Measurements from ENCODE around the gene GPC1.

GPC1 gene

GRCh38 chr2:240478346-240479110 lies 43.1 kb downstream of the GPC1 start:
- H3K4me3 ChIP-seq (ENCODE audit: low read length), result no peak overlapping the region
- TF ChIP-seq, protein P1, sequence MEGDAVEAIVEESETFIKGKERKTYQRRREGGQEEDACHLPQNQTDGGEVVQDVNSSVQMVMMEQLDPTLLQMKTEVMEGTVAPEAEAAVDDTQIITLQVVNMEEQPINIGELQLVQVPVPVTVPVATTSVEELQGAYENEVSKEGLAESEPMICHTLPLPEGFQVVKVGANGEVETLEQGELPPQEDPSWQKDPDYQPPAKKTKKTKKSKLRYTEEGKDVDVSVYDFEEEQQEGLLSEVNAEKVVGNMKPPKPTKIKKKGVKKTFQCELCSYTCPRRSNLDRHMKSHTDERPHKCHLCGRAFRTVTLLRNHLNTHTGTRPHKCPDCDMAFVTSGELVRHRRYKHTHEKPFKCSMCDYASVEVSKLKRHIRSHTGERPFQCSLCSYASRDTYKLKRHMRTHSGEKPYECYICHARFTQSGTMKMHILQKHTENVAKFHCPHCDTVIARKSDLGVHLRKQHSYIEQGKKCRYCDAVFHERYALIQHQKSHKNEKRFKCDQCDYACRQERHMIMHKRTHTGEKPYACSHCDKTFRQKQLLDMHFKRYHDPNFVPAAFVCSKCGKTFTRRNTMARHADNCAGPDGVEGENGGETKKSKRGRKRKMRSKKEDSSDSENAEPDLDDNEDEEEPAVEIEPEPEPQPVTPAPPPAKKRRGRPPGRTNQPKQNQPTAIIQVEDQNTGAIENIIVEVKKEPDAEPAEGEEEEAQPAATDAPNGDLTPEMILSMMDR (conservative IDR thresholded peaks at IDR 0.05; ENCODE audit: low read depth, low read length), result no peak
- no peak for DNase-seq (ENCODE audit: low read depth)

- no peak overlapping the region for H3K4me3 ChIP-seq (ENCODE audit: low read length)
- TF ChIP-seq, protein P1 (conservative IDR thresholded peaks at IDR 0.05; ENCODE audit: low read depth, low read length), result no peak
- DNase-seq (ENCODE audit: low read depth), result no peak
These were observed 43.6 kb downstream of the GPC1 start for GRCh38 chr2:240479111-240479501.

DNA sequence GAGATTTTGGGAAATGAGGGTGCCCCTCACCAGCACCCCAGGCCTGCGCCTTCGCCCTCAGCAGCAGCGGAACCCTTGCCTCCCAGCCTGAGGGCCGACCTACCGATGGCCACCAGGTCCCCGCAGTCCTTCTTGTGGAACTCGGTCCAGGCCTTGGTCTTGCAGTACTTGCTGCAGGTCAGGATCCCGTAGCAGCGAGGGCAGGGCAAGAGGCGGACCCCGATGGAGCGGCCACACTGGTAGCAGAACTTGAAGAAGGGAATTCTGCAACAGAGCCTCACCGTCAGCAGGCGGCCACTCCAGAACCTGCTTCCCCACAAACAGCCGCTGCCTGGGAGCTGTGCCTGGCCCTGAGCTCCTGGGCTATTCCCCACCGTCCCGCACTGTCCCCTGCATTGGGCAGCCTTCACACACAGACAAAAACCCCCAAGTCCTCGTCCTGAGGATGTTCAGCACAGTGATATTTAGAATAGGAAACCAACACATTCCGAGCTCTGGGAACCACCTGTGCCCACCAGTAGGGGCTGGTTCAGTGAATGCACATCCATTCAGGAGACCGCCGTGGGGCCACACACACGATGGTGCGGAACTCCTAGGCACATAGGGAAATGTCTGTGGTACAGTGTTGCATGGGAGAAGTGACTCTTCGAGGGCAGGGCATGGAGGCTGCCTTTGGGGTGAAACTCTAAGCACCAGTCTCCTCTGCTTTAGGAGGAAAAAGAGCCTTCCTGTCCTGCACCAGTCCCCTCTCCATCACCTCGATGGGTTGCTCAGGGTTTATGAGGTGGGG lies 45.6 kb downstream of the GPC1 start:
- no peak for DNase-seq (ENCODE audit: low read depth)
- no peak overlapping the region for H3K4me3 ChIP-seq (ENCODE audit: low read length)
- TF ChIP-seq, protein P1 (conservative IDR thresholded peaks at IDR 0.05; ENCODE audit: low read depth, low read length), result no peak

DNA sequence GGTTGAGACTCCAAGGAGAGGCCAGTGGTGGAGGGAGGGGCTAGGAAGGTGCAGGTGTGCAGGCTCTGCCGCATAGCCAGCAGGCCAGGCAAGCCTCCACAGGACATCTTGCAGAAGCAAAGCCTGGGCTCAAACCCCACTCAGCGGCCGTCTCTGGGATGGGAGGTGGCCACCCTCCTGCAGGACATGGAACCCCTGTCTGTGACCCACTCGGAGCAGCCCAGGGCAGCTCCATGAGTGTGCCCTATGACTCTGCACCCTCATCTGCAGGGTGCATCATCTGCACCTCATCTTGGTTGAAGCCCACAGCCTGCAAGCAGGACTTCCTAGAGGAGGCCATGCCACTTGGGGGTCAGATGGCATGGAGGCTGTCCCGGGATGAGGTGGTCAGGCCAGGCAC lies 46.3 kb downstream of the GPC1 start:
- H3K4me3 ChIP-seq (ENCODE audit: low read length), result no peak overlapping the region
- DNase-seq (ENCODE audit: low read depth), result no peak
- TF ChIP-seq, protein P1 (conservative IDR thresholded peaks at IDR 0.05; ENCODE audit: low read depth, low read length), result no peak

DNA sequence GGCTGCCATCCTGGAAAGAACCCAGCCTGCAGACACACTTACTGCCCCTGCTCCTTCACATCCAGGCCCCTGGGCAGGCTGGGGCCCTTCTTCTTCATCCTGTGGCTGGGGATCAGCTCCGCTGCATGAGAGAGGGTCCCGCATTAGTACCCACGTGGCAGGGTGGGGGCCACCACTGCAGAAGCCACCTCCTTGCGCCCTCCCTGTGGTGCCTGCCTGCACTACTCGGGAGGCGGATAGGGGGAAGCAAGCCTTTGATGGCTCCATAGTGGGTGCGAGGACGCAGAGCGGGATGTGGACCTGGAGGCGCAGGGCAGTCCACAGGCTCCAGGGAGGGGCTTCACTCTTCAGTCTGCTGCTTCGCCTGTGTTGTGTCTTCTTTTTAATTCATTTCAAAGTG lies 46.7 kb downstream of the GPC1 start:
- TF ChIP-seq, protein P1 (conservative IDR thresholded peaks at IDR 0.05; ENCODE audit: low read depth, low read length), result no peak
- DNase-seq (ENCODE audit: low read depth), result no peak
- no peak overlapping the region for H3K4me3 ChIP-seq (ENCODE audit: low read length)

DNA sequence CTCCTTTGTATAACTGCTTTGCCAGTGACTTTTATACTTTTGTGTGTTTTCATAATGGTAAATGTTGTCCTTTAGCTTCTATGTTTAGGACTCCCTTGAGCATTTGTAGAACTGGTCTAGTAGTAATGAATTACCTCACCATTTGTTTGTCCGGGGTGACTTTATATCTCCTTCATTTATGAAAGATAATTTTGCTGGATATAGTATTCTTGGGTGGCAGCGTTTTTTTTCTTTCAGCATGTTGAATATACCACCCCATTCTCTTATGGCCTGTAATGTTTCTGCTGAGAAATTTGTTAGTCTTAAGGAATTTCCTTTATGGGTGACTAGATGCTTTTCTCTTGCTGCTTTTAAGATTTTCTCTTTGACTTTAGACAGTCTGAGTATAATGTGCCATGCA lies 56.0 kb downstream of the GPC1 start:
- no peak overlapping the region for H3K4me3 ChIP-seq (ENCODE audit: low read length)
- DNase-seq (ENCODE audit: low read depth), result no peak
- TF ChIP-seq, protein P1 (conservative IDR thresholded peaks at IDR 0.05; ENCODE audit: low read depth, low read length), result no peak

Data from retinal pigment epithelial cell (primary cell).